Measurements from ENCODE around the gene CD320.
A peak's percentile ranks its signal among the peaks of the same experiment; 100 is the strongest.
"Not testable (repeated sequence)": the region's sequence is repeated elsewhere in the genome, so short reads cannot be mapped to it uniquely, and the experiment has no call there.

The CD320 gene

GRCh38 chr19:8310342-8311055 is 2.3 kb upstream of the CD320 start:
- no peak for DNase-seq (ENCODE audit: low read depth in 3 of 3)

- DNase-seq (ENCODE audit: low read depth in 3 of 3): no peak
Observed at GRCh38 chr19:8308891-8309291, 733 bp upstream of the CD320 start.

- no peak for DNase-seq (ENCODE audit: low read depth in 3 of 3)
Observed at GRCh38 chr19:8307400-8307964, 676 bp downstream of the CD320 start.

- no peak for DNase-seq (ENCODE audit: low read depth in 3 of 3)
Observed at GRCh38 chr19:8306235-8307054, 1.7 kb downstream of the CD320 start.

GRCh38 chr19:8305798-8306197 is 2.4 kb downstream of the CD320 start:
- no peak for DNase-seq (ENCODE audit: low read depth in 3 of 3)

- DNase-seq (ENCODE audit: low read depth in 3 of 3): peak in 1 of 3 experiments; percentile 38
Observed at GRCh38 chr19:8304841-8305621, 3.1 kb downstream of the CD320 start.

GRCh38 chr19:8302734-8303133 is 5.4 kb downstream of the CD320 start:
- no peak for DNase-seq (ENCODE audit: low read depth in 3 of 3)

GRCh38 chr19:8302357-8302691 is 5.8 kb downstream of the CD320 start:
- DNase-seq (ENCODE audit: low read depth in 3 of 3): no peak

GRCh38 chr19:8291337-8291736 is 16.8 kb downstream of the CD320 start:
- DNase-seq (ENCODE audit: low read depth in 3 of 3): not testable (repeated sequence)

- DNase-seq (ENCODE audit: low read depth in 3 of 3): not testable (repeated sequence)
Observed at GRCh38 chr19:8276508-8276907, 31.6 kb downstream of the CD320 start.

GRCh38 chr19:8269724-8270123 is 38.4 kb downstream of the CD320 start:
- DNase-seq (ENCODE audit: low read depth in 3 of 3): no peak

GRCh38 chr19:8265872-8266271 is 42.3 kb downstream of the CD320 start:
- no peak for DNase-seq (ENCODE audit: low read depth in 3 of 3)

- DNase-seq (ENCODE audit: low read depth in 3 of 3): not testable (repeated sequence)
Observed at GRCh38 chr19:8264248-8264647, 43.9 kb downstream of the CD320 start.

- no peak for DNase-seq (ENCODE audit: low read depth in 3 of 3)
Observed at GRCh38 chr19:8262431-8262830, 45.7 kb downstream of the CD320 start.

GRCh38 chr19:8261881-8262280 is 46.3 kb downstream of the CD320 start:
- no peak for DNase-seq (ENCODE audit: low read depth in 3 of 3)

GRCh38 chr19:8261347-8261746 is 46.8 kb downstream of the CD320 start:
- DNase-seq (ENCODE audit: low read depth in 3 of 3): no peak

GRCh38 chr19:8259922-8260247 is 48.3 kb downstream of the CD320 start:
- no peak for DNase-seq (ENCODE audit: low read depth in 3 of 3)

- DNase-seq (ENCODE audit: low read depth in 3 of 3): no peak
Observed at GRCh38 chr19:8259142-8259921, 48.8 kb downstream of the CD320 start.

GRCh38 chr19:8257052-8257443 is 51.1 kb downstream of the CD320 start:
- DNase-seq (ENCODE audit: low read depth in 3 of 3): no peak

- DNase-seq (ENCODE audit: low read depth in 3 of 3): no peak
Observed at GRCh38 chr19:8256276-8257051, 51.7 kb downstream of the CD320 start.
